Common myeloid progenitor, CD34-positive (primary cell): Measurements from ENCODE around the gene MUC4.
"Not testable (repeated sequence)": the region's sequence is repeated elsewhere in the genome, so short reads cannot be mapped to it uniquely, and the experiment has no call there.

Source experiments
- CTCF ChIA-PET: fragments of 350-600 bp; sonication (Branson Sonifier 250); formaldehyde crosslinking; loops from one replicate; lab custom pipeline; 2021; ENCODE audit warnings: antibody characterized with exemption; lab: Charles Lee
- POLR2A ChIA-PET: fragments of 350-600 bp; sonication (Branson Sonifier 250); formaldehyde crosslinking; loops from one replicate; lab custom pipeline; 2021; ENCODE audit warnings: antibody characterized with exemption; lab: Charles Lee
- DNase-seq, 3 donors: peaks; one replicate each; pipeline versions ENCODE4 v3.0.0 to v3.0.0-alpha.2; 2013
- H3K27ac ChIP-seq, 2 experiments: 1 replicate in 1 of 2; 2 replicates in 1 of 2; pipeline ENCODE4 v1.7.0; 2013; ENCODE audit warnings: inconsistent platforms in 2 of 2, low read length in 2 of 2, mild to moderate bottlenecking in 2 of 2, low read depth in 1 of 2, moderate library complexity in 1 of 2; ENCODE audit not compliant: severe bottlenecking in 2 of 2, insufficient read depth in 1 of 2, poor library complexity in 1 of 2
- H3K27me3 ChIP-seq, 5 experiments: replicated peaks in 2 of 5; 1 replicate in 3 of 5; 2 replicates in 2 of 5; pipeline versions ENCODE4 v1.6.1 to v1.7.0; 2013; ENCODE audit warnings: low read length in 4 of 5, mild to moderate bottlenecking in 2 of 5, moderate library complexity in 2 of 5, inconsistent platforms in 1 of 5; ENCODE audit not compliant: insufficient read depth in 5 of 5, control insufficient read depth in 4 of 5
- H3K36me3 ChIP-seq, 4 experiments: 1 replicate in 2 of 4; 2 replicates in 2 of 4; pipeline versions ENCODE4 v1.6.1 to v1.7.0; 2013; ENCODE audit warnings: low read length in 3 of 4, control low read depth in 1 of 4, mild to moderate bottlenecking in 1 of 4; ENCODE audit not compliant: control insufficient read depth in 4 of 4, insufficient read depth in 4 of 4
- H3K4me1 ChIP-seq, 4 experiments: 1 replicate in 3 of 4; 2 replicates in 1 of 4; pipeline versions ENCODE4 v1.6.1 to v1.7.1; 2013; ENCODE audit warnings: low read length in 3 of 4, mild to moderate bottlenecking in 3 of 4, control low read depth in 1 of 4, inconsistent platforms in 1 of 4, moderate library complexity in 1 of 4; ENCODE audit not compliant: control insufficient read depth in 4 of 4, insufficient read depth in 4 of 4; ENCODE audit errors: control extremely low read depth in 1 of 4
- H3K4me3 ChIP-seq, 7 experiments: 1 replicate in 4 of 7; 2 replicates in 3 of 7; pipeline versions ENCODE4 v1.5.1 to v1.7.0; 2013; ENCODE audit warnings: mild to moderate bottlenecking in 7 of 7, low read length in 6 of 7, moderate library complexity in 6 of 7, inconsistent platforms in 2 of 7, low read depth in 2 of 7, control low read depth in 1 of 7; ENCODE audit not compliant: insufficient read depth in 4 of 7, control insufficient read depth in 1 of 7; ENCODE audit errors: extremely low read depth in 1 of 7
- H3K9me3 ChIP-seq, 5 experiments: 1 replicate in 4 of 5; 2 replicates in 1 of 5; pipeline versions ENCODE4 v1.6.1 to v1.7.1; 2013; ENCODE audit warnings: low read length in 4 of 5, mild to moderate bottlenecking in 2 of 5, inconsistent platforms in 1 of 5, low read depth in 1 of 5, moderate library complexity in 1 of 5; ENCODE audit not compliant: control insufficient read depth in 4 of 5, insufficient read depth in 2 of 5; ENCODE audit errors: control extremely low read depth in 1 of 5
- WGBS: methylation state at CpG from one replicate; pipeline ENCODE4 v1.1.5; 2013; ENCODE audit not compliant: insufficient coverage; 5-methylcytosine and 5-hydroxymethylcytosine counted together

MUC4 gene

DNA sequence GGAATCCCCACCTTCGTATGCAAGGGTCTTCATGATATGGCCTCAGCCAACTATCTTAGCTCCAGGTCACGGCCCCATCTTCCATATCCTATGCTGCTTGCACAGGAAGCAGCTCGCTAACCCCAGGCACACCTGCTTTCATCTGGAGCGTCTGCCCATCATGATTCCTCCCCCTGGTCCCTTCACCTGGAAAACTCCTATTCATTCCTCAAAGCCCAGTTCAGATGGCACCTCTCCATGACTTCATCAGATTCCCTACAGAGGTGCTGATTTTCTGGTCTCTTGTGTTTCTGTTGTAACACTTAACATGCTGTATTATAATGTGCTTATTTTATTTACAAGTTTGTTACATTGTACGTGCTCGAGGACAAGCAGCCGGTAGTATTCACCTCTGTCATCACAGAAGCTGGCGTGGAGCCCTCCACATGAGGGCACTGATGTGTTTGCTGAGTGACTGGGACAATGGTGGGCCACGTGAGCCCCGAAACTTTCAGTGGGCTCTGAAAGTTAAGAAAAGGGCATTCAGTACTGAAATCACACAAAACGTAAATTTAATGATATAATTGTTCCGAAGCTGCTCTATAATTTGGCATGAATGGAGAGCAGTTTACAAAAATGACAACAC is 74.8 kb downstream of the MUC4 start:
- no peak overlapping the region for H3K27ac ChIP-seq
- no peaks in the 10 kb centered on the region for H3K36me3 ChIP-seq
- H3K4me3 ChIP-seq: no peak overlapping the region
- POLR2A ChIA-PET: no interaction called here
- 97% methylated on average over 10 of the region's 12 CpGs for WGBS
- H3K9me3 ChIP-seq: no peaks in the 10 kb centered on the region
- peaks cover 0 to 2% (median 0%) of the 10 kb centered on the region in 5 experiments for H3K27me3 ChIP-seq
- no peak for DNase-seq
- CTCF ChIA-PET: interaction anchor here (2.4 kb wide), 1 partner anchor 10 kb away, joined by 6 read pairs; no protein-coding TSS in a partner anchor
- no peaks in the 10 kb centered on the region for H3K4me1 ChIP-seq

DNA sequence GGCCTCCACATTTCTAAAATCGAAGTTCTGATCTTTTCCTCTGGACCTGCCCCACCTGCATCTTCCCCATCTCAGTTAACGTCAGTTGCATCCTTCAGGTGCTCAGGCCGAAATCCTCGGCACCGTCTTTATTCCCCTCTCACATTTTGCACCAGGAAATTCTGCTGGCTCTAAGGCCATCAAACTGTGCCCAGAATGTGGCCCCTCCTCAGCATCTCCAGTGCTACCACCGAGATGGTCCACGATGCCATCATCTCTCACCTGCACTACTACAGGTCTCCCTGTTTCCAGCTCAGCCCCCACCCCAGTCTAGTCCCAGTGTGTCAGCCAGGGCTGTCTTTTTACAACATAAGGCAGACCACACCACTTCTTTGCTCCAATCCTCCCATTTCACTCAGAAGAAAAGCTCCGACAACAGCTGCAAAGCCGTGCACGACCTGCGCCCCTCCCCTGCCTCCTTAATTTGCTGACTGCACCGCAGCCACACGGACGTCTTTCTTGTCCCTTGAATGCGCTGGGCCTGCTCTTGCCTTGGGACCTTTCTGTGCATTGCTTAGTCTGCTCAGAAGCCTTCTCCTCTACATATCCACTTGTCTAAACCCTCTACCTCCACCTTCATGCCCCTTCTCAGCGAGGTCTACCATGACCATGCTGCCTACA is 76.6 kb downstream of the MUC4 start:
- ChIA-PET CTCF (interaction anchor here (0.8 kb wide), 1 partner anchor 115 kb away, joined by 3 read pairs; no protein-coding TSS in a partner anchor), POLR2A (no interaction called here)
- no peaks in the 10 kb centered on the region for H3K9me3 ChIP-seq
- peaks cover 0 to 4% (median 0%) of the 10 kb centered on the region in 5 experiments for H3K27me3 ChIP-seq
- no peaks in the 10 kb centered on the region for H3K36me3 ChIP-seq
- no peak overlapping the region for H3K27ac ChIP-seq
- DNase-seq: no peak
- no peak overlapping the region for H3K4me3 ChIP-seq
- 94% methylated on average over 16 of the region's 16 CpGs for WGBS
- no peaks in the 10 kb centered on the region for H3K4me1 ChIP-seq

DNA sequence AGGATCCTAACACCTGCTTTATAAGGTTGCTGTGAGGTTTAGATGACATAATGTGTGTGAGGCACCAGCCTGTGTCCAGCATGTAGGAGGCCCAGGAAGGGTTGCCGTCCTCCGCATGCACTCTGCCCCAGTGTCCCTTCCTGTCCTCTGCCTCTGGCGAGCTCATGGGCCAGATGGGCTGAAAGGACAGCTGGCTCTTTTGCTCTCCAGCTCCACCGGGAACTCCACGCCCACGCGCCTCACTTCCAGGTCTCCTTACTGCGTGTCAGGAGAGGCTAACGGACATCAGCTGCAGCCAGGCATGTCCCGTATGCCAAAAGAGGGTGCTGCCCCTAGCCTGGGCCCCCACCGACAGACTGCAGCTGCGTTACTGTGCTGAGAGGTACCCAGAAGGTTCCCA is 78.8 kb downstream of the MUC4 start:
- Histone ChIP-seq H3K4me3 (no peak overlapping the region), H3K27me3 (peaks cover 0 to 4% (median 0%) of the 10 kb centered on the region in 5 experiments), H3K9me3 (no peaks in the 10 kb centered on the region), H3K4me1 (no peaks in the 10 kb centered on the region), H3K36me3 (no peaks in the 10 kb centered on the region), H3K27ac (no peak overlapping the region)
- ChIA-PET CTCF (no interaction called here), POLR2A (no interaction called here)
- DNase-seq: no peak
- WGBS: 99% methylated on average over 12 of the region's 12 CpGs

DNA sequence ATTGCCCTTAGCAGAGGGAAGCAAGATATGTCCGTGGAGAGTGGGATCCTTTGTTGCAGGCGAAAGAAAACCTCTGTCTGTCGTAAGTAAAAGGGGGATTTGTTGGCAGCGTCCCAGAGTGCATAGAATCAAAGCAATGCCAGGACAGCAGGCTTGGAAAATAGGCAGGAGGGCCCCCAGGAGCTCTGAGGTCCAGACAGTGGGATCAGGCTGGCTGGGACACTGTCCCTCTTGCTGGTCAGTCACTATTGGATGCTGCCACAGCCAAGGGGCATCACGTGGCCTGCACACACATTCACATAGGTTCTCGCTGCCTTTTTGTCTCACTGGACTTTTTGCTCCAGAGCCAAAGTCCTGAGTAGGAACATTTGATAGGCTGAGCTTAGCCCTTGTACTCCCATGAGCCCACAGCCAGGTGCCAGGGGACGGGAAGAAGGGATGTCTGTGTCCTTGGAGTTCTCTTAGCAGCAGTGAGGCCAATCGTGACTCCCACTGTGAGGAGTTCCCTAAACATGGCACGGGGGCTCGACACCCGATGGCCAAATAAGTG is 80.3 kb downstream of the MUC4 start:
- H3K27me3 ChIP-seq: peaks cover 0 to 4% (median 0%) of the 10 kb centered on the region in 5 experiments
- DNase-seq: no peak
- ChIA-PET CTCF (no interaction called here), POLR2A (no interaction called here)
- H3K4me3 ChIP-seq: no peak overlapping the region
- no peaks in the 10 kb centered on the region for H3K9me3 ChIP-seq
- H3K36me3 ChIP-seq: no peaks in the 10 kb centered on the region
- WGBS: 98% methylated on average over 11 of the region's 11 CpGs
- no peak overlapping the region for H3K27ac ChIP-seq
- H3K4me1 ChIP-seq: no peaks in the 10 kb centered on the region

DNA sequence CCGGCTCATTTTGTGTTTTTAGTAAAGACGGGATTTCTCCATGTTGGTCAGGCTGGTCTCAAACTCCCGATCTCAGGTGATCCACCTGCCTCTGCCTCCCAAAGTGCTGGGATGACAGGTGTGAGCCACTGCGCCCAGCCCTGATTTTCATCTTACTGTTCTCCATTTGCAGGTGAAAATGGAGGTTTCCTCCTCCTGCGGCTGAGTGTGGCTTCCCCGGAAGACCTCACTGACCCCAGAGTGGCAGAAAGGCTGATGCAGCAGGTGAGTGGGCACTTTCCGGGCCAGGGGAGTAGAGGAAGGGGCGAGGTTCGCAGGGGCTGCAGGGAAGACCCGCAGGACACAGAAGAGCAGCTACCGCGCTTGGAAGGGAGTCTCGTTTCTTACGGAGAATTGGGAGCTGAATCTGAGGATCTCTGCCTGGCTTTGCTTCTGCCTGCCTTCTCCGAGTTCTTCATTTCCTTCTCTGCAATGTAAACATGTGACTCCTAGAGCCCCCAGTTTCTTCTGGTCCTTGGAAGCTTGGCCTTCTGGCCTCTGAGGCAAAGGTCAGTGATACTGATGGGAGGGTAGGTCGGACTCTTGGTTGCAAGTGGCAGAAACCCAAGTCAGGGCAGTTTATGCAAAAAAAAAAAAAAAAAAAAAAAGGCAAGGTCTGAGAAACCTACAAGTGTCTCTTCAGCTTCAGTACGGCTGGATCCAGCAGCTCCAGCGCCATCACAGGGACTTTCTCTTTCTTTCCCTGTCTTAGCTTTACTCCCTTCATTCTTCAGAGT is 82.1 kb downstream of the MUC4 start:
- no peak for DNase-seq
- CTCF ChIA-PET: interaction anchor here (1.0 kb wide), 1 partner anchor 10 kb away, joined by 3 read pairs; no protein-coding TSS in a partner anchor
- peaks cover 0 to 2% (median 0%) of the 10 kb centered on the region in 5 experiments for H3K27me3 ChIP-seq
- no peaks in the 10 kb centered on the region for H3K4me1 ChIP-seq
- no peaks in the 10 kb centered on the region for H3K9me3 ChIP-seq
- no peak overlapping the region for H3K4me3 ChIP-seq
- 94% methylated on average over 18 of the region's 18 CpGs for WGBS
- H3K27ac ChIP-seq: no peak overlapping the region
- POLR2A ChIA-PET: no interaction called here
- H3K36me3 ChIP-seq: no peaks in the 10 kb centered on the region

DNA sequence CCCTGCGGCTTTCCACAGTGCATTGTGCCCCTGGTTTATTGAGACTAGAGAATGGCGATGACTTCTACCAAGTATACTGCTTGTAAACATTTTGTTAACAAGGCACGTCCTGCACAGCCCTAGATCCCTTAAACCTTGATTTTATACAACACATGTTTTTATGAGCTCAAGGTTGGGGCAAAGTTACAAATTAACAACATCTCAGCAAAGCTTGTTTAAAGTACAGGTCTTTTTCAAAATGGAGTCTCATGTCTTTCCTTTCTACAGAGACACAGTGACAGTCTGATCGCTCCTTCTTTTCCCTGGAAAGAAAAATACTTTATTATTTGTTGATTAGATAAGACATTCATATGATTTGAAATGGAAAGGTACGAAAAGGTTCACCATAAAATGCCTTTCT is 82.9 kb downstream of the MUC4 start:
- H3K9me3 ChIP-seq, H3K4me3 ChIP-seq, POLR2A ChIA-PET, CTCF ChIA-PET, DNase-seq, H3K27me3 ChIP-seq, H3K27ac ChIP-seq, H3K36me3 ChIP-seq, H3K4me1 ChIP-seq: not testable (repeated sequence)
- WGBS: 100% methylated on average over 1 of the region's 5 CpGs
